Mucosa of gallbladder (tissue), 1 donor: ENCODE measurements around the gene ETV6. TPM values are rescaled to one million over a fixed set of nuclear protein-coding genes. Genes with fewer than 3 reads are reported as not detected.

ENCODE experiments used
- DNase-seq: peaks from one replicate; pipeline ENCODE4 v3.0.0-alpha.2; 2020; ENCODE audit warnings: low spot score
- total RNA-seq: library from RNA; stranded (reverse); gene quantifications from one replicate; pipeline ENCODE4 v1.2.1, GENCODE V29; 2021
- donor health status: DM: no; HTN: no; CAD: no.

ETV6 gene
- total RNA-seq, 1 donor from 2014 or later: 54.5 TPM

DNA sequence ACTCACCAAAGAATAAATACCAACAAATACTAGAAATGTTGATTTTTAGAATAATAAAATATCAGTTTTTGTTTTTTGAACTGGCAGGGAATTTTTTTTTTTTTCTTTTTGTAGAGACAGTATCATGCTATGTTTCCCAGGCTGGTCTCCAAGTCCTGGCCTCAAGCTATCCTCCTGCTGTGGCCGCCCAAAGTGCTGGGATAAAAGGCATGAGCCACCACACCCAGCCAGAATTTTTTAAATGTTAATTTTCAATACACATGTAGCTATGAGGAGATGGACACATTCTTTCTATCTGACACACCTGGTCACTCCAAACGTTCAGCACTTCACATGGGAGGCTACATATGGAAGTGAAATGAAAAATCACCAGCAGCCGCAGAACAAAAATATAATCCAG lies 126.8 kb downstream of the ETV6 start:
- no peak for DNase-seq

DNA sequence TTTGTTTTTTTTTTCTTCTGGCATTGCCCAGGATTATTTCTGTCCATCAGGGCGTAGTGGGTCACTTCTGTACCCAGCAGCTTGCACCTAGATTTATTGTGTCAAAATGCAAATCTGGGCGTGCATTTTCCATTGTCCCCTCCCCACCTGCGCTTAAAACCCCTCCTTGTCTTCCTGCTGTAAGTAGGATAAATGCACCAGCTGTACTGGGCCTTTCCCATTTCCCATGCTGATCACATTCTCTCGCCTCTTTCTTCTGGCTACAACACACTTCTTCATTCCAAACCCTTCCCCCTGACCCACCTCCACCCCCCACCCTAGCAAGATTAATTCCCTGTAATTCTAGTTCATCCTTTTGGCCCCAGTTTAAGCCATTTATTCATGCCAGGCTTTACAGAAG lies 128.0 kb downstream of the ETV6 start:
- no peak for DNase-seq

DNA sequence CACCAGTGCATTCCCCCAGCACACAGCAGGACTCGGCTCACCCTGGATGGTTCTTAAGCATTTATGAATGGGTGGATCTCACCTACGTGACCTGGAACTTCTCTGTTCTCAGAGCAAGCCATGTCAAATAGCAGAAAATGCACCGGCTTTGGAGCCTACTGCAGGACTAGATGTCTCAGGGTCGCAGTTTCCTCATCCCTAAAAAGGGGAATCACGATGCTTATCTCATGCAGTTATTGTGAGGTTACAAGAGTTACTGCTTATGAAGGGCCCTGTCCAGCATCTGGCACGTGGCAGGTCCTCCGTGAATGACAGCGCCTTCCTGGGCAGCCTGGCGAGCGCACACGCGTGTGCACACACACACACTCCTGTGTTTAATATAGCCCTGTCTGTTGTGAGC lies 128.5 kb downstream of the ETV6 start:
- DNase-seq: no peak

DNA sequence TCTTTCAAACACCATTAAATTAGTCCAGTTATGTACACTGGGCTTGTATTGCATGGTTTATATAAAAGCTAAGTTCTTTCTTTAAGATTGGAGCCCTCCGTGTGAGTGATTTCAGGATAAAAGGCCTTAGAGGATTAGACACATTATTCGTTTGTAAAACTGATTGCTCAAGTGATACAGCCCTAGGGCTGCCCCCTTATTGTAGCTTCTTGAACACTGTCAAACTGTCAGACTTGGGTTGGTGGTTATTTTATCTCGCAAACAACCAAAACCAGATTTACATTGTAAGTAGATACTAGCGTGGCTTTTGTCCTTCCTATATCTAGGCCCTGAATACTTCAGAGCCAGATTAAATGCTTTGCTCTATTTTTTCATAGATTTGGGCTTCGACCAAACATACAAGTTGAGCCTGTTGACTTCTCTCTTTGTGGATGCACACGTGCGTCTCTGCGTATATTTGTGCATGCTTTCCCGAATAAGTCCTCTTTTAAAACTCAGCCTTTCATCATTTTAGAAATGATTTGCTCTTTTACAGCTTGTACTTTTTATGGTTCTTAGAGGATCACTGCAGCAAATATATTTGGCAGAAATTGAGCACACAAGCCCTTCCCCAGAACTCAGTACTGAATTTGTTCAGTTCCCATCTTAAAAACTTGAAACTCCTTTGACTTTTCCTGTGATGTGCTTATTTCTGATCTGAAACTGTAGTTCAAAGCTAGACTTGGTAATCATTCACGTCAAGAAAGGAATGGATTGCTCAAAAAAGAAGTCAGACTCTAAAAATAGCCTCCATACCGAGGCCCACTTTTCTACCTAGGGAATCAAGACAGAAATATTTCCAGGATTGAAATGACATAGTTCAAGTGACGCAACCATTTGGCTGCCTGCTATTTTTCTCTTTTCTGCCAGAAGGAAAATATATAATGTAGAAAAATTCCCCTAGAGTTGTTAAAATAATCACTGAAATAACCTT lies 129.5 kb downstream of the ETV6 start:
- DNase-seq: no peak

DNA sequence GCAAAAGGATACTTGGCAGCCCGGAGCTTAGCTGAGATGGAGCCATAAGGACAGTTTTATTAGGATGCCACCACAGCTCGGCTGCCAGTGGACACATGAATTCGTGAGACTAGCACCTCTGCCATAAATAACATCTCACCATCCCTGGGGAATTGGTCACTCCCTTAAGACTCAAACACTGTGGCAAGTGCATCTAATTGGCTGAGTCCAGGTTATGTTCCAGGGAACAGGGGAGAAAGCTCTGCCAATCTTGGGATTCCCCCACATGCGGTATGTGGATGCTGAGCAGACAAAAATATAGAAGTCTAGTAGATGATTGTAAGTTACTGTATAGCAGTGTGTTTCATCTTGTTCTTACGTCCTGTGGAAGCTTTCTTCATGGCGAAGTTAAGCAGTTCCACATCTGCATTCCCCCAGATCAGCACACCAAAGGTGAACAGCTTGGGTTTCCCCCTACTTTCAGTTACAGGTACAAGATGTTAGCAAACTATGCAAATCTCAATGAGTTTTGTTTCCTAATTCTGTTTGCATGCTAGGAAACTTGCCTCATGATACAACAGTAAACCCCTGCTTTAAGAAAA lies 131.1 kb downstream of the ETV6 start:
- DNase-seq: no peak

DNA sequence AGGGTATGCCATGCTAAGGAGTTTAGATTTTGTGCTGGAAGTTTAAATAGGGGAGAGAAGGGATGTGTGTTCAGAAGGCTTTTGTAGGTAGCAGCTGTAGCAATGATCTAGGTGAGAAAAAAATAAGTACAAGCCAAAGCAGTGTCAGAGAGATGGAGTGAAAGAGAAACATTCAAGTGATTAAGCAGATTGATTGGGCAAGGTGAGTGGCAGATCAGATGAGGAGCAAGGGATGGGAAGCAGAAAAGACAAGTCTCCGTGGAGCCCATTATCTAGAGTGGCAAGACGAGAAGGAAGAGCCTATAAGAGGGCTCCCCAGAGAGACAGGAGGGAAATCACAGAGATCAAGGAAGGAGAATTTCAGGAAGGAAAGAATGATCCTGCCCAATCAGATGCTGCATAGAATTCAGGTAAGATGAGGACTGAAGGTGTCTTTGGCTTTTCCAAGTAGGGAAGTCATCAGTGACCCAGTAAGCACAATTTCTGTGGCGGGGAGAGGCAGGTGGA lies 133.5 kb downstream of the ETV6 start:
- no peak for DNase-seq

DNA sequence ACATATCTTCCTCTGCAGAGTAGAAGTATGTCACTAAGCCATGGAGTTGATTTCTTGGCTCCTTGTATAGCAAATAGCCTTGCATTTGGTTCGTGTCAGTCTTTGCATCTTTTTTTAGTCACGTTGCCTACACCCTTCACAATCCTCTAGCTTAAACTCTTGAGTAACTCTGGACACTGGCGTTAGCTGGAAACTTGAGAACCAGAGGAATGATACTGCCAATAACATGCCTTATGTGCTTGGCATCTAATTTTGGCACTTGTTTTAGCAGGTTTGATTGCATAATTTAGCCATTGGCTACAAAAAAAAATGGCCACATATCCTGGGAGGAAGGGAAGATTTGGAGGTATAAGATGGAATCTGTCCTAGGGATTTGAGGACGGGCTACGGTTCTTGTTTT lies 136.2 kb downstream of the ETV6 start:
- no peak for DNase-seq

DNA sequence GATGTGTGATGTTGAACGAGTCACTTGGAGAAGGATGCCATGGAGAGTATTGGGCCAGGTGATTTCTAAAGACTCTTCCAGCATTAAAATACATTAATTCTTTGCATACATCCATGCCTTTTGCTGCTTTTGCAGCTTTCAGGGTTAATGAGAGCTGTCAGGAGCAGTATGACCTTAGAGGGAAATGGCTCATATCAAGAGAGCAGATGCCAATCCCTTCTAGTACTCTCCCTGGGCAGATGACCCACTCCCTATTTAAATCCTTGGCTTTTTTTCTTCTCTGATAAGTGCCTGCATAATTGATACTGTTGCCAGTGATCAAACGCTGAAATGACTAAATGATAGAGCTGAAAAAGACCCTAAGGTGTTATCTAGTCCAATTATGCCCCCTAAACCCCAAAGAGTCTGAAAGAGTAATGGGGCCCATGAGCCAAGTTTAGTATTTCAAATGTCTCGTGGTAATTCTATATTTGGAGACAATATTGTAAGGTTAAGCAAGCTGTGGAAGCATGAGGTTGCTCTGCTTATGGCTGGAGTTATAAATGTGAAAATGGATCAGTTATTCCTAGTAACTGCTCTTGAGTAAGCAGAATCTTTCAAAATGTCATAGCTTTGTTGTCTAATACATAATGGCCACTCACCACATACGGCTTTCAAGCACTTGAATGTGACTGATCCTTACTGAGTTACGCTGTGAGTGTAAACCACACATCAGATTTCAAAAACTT lies 137.3 kb downstream of the ETV6 start:
- DNase-seq: no peak

DNA sequence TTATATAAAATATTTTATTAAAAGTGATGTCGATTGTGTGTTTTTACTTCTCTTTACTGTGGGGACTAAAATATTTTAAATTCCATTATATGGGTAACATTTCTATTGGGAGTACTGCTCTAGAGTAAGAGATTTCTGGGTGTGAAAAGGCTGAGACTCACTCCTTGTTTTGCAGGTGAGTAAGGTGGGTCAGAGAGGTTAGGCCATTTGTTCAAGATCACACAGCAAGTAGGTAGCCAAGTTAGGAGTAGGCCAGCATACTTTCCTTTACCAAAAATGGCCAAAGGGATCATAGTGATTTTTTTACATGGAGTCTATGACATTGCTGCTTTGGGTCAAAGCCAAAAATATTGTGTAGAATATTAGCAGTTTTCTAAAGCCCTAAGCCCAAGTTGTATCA lies 138.0 kb downstream of the ETV6 start:
- DNase-seq: no peak

DNA sequence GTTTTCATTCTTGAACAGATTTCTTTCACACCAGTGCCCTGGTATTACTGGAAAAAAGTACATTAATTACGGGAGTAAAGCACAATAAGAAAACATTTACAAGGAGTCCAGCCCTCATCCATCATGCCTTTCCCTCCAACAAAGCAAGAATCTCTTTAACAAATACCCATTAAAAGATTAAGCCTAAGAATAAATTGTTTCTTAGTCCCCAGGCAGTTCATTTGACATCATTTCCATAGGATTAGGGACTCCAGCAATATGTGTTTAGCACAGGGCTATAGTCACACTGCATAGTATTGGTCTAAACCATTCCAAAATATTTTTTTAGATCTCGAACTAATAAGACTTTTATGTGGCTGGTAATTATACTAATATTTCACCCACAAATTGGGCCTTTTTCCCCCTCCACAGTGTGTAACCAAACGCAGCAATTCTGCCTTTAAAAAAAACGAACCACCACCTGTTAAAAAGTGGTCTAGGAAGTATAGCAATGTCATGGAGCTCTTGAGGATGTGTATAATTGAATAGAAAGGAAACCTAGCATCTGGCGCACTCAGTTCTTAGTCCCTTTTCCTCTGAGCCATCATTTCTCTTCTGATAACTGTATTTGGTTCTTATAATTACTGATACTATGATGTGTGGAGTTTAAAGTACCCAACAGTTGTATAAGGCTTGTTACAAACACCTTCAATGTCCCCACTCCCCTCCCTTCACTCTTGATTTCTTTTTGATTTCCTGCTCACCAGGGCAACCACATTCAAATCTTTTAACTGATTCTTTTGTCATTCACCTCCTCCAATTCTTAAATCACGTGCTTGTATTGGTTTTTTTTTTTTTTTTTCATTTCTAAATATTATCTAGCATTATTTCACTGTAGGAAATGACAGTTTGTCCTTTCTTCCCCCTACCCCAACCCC lies 138.7 kb downstream of the ETV6 start:
- no peak for DNase-seq

DNA sequence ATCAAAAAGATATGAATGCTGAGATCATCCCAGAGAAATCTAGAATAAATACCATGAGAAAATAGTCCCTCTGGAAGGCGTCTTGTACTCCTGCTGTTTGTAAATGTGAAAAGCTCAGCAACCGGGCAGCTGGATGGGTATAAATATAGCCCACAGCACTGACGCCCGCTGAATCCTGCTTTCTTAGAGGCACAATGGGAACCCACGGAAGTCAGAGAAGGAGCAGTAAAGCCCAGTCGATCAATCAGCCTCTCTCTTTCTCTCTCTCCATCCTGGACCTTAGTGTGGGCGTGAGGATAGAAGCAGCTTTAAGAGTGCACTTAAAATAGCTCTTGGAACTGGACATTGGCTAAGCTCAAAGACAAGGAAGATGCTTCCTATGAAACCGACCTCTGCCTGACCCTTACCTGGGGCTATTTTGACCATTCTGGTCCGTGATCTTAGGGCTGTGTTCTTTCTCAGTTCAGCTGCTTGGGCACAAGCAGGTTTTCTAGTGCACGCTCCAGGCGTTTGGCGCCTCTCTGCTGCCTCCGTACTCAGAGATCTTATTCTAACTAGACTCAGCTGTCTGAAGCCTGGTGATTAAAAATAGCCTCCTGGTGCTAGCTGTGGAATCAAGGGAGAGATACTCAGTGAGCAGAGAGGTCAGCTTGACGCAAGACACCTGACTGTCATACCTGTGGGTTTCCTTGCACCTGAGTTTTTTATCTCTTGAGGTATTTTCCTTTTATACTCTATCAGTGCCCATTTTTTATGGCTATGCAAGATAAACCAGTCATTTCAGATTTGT lies 144.6 kb downstream of the ETV6 start:
- DNase-seq: no peak

DNA sequence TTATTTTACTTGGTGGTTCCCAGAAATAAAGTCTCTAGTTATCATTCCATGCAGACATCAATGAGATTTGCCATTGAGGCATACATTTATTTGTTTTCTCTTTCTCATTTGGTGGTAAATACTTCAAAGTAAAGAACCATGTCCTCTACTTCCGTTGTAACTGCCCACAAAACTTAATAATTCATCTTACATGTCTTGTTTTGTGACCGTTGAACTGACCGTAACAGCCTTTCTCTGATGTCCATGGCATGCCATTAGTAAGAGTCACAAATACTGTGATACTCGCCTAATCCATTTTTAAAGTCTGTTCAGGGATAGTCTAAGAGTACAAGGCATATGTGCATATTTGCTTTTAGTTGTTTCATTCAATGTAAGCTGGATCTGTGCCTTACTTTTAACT lies 145.3 kb downstream of the ETV6 start:
- no peak for DNase-seq

DNA sequence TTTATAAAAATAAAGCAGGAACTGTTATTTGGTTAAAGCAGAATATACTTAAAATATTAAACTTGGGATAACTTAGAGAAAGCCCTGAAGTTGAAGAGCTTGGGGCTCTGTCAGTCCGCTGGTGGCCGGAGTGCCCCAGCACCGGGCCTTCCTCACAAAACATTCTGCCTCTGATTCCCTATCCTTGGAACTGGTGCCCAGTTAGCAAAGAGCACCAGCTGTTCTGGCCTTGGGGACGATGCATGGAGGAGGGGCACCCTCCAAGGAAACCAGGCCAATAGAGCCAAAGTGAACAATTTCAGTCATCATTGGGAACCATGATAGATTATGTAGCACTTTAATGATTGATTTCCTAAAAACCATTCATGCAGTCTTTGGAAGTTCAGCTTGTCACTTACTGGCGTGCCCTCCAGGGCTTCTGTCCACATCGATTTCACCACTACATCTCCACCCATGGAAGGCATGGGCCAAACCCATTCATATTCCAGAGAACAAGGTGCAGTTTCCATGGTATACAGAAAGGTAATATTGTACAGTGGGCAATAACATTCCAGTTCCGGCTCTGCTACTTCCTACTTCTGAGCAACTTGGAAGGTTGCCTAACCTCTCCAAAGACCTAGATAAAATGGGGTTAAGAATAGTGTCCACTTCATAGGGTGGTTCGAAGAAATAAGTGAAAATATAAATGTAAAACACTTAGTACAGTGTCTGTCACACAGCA lies 145.9 kb downstream of the ETV6 start:
- no peak for DNase-seq

DNA sequence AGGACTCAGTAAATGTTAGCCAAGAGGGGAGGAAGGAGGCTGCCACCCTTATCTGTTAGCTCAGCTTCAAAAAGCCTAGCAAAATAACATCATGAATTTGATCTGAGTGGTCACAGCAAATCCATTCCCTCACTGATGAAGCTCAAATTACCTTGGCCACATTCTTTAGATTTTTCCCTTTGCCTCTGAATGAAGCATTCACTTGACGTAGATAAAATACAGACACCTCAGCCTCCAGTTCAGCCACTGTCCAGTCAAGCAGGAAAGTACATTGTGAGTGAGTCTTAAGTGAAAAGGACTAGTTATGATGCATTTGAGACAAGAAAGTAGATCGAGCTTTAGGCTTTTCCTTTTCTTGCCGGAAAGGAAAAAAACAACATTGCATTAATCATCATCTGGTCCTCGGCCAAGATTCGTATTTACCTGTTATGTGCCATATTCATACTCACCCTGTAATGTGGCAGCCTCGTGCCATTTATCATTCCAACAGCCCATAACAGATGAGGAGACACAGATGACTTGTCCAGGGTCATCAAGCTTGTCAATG lies 146.5 kb downstream of the ETV6 start:
- DNase-seq: no peak

DNA sequence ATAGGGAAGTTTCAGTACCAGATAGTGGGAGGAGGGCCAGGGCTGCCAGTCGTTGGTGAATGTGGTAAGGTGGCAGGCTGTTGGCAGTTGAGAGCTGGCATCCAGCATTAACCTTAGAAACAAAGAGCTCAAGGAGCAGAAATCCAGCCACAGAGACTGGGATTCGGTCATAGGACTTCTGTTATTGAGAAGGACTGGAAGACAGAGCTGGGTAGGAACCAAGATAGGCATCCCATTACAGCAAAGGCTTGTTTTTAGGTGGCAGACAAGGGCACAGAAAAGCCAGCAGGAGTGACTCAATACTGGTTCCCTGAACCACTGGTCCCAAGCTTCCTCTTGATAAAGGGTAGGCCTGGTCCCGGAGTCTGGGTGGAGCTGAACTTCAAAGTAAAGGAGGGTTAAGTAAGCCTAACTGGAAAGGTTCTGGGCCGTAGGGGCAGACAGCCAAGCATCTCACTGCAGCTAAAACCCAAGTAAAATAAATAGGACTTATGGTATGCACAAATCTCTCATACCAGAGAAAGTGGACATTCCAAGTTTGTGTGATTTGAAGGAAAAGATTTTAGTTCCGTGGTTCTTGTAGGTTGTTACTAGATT lies 147.9 kb downstream of the ETV6 start:
- no peak for DNase-seq

DNA sequence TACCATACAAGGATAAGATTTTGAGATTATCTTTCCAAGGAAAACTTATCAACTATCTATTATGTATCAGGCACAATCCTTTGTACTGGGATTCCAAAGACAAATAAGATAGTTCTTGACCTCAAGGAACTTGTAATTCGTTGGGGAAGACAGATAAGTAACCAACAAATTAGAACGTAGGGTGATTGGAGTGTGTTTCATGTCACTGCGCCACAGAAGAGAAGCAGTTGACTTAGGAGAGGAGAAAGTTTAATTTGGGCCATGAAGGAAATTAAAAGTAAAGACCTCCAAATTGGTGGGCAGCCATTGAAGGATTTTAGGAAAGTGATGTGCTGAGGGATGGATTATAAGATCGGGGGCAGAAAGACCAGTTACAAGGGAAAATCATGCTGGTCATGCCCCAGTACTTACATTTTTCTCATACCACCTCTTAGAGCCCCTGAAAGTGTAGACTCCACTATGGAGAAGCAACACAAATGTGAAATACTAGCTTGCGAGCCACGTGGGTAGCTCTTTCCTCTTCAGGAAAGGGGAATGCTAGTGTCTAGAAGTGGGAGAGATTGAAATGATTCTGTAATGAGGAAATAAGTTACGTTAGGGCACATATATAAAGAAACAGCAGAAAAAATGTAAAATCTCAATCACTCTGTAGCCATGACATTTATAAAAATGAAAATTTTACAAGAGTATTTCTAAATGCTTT lies 148.7 kb downstream of the ETV6 start:
- no peak for DNase-seq

DNA sequence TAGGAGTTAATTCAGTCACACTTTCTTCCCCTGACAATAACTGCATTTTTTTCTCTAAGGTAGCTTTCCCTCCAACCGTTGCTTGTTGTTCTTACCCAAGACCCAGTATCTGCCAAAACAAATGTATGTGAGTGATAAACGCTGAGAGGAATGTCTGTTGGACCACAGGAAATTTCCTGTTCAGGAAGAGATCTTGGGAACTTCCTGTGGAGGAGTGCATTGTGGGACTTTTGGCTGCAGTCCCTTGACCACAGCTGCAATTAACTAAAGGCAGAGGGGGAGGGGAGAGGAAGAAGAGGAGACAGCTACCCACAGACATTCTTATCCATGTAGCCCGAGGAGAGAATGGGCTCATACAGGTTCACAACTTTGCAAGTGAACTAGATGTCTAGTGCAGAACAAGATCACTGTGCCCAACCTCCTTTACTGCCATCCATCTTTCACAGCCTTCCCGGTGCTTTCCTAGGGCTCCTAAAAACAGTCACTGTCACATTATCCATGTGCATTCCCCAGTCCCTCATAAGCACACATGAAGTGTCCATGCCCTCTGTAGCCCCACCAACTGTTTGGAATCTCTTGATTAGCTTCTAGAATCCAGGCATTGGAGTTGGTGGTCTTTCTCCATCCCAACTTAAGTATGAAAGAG lies 149.5 kb downstream of the ETV6 start:
- DNase-seq: no peak

DNA sequence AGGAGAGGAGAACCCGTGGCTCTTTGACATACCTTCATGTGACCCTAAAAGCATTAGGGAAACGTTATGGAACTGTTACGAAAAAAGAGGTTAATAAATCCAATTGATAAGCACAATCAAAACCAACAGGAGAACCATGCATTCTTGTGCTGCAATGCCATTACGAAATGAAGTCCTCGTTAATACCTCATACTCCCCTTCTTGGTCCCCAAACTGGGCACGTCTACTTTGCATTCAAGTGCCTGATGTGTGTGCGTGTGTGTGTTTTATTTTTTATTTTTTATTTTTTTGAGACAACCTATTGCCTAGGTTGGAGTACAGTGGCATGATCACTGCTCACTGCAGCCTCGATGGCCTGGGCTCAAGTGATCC lies 150.0 kb downstream of the ETV6 start:
- DNase-seq: no peak
